Ishikawa (cell line): ENCODE results near the gene PRRX2.

Experiments used
- CEBPB ChIP-seq: IDR thresholded peaks from 2 replicates; pipeline ENCODE4 v1.6.1; 2012
- CREB1 ChIP-seq: IDR thresholded peaks from 2 replicates; pipeline ENCODE4 v1.6.1; 2012; ENCODE audit warnings: low read depth
- EGR1 ChIP-seq: IDR thresholded peaks from 2 replicates; pipeline ENCODE4 v1.6.1; 2012
- EP300 ChIP-seq: IDR thresholded peaks from 2 replicates; pipeline ENCODE4 v1.6.1; 2012; ENCODE audit warnings: borderline replicate concordance
- FOXM1 ChIP-seq: IDR thresholded peaks from 2 replicates; pipeline ENCODE4 v1.6.1; 2012; ENCODE audit warnings: low read depth, borderline replicate concordance
- MAX ChIP-seq: IDR thresholded peaks from 2 replicates; pipeline ENCODE4 v1.6.1; 2012
- NFIC ChIP-seq: IDR thresholded peaks from 2 replicates; pipeline ENCODE4 v1.6.1; 2012
- RAD21 ChIP-seq: IDR thresholded peaks from 2 replicates; pipeline ENCODE4 v1.6.1; 2012; ENCODE audit warnings: low read depth
- REST ChIP-seq: IDR thresholded peaks from 2 replicates; pipeline ENCODE4 v1.6.1; 2012; ENCODE audit warnings: low read depth, mild to moderate bottlenecking
- TAF1 ChIP-seq: IDR thresholded peaks from 2 replicates; pipeline ENCODE4 v1.6.1; 2012; ENCODE audit warnings: low read depth, mild to moderate bottlenecking
- TCF12 ChIP-seq: IDR thresholded peaks from 2 replicates; pipeline ENCODE4 v1.6.1; 2012; ENCODE audit warnings: low read depth
- TEAD4 ChIP-seq: IDR thresholded peaks from 2 replicates; pipeline ENCODE4 v1.6.1; 2012
- USF1 ChIP-seq: IDR thresholded peaks from 2 replicates; pipeline ENCODE4 v1.6.1; 2012
- YY1 ChIP-seq: IDR thresholded peaks from 2 replicates; pipeline ENCODE4 v1.6.1; 2012; ENCODE audit warnings: low read depth
- ZBTB7A ChIP-seq: IDR thresholded peaks from 2 replicates; pipeline ENCODE4 v1.6.1; 2012; ENCODE audit warnings: low read depth

The PRRX2 gene

GRCh38 chr9:129667378-129667777 is 1.9 kb downstream of the PRRX2 start:
- TF ChIP-seq REST, result no peak
- no peak for TF ChIP-seq EGR1
- no peak for TF ChIP-seq ZBTB7A
- no peak for TF ChIP-seq CREB1
- TF ChIP-seq TEAD4, result no peak
- TF ChIP-seq MAX, result no peak
- no peak for TF ChIP-seq USF1
- no peak for TF ChIP-seq RAD21
- no peak for TF ChIP-seq FOXM1
- no peak for TF ChIP-seq TCF12
- TF ChIP-seq NFIC, result no peak
- no peak for TF ChIP-seq EP300
- TF ChIP-seq YY1, result no peak
- TF ChIP-seq CEBPB, result no peak
- TF ChIP-seq TAF1, result no peak

GRCh38 chr9:129667850-129668249 is 2.4 kb downstream of the PRRX2 start:
- TF ChIP-seq REST, result no peak
- TF ChIP-seq FOXM1, result no peak
- no peak for TF ChIP-seq TAF1
- no peak for TF ChIP-seq TCF12
- no peak for TF ChIP-seq EP300
- no peak for TF ChIP-seq CEBPB
- TF ChIP-seq EGR1, result no peak
- no peak for TF ChIP-seq RAD21
- no peak for TF ChIP-seq CREB1
- no peak for TF ChIP-seq MAX
- no peak for TF ChIP-seq USF1
- TF ChIP-seq TEAD4, result no peak
- no peak for TF ChIP-seq NFIC
- no peak for TF ChIP-seq ZBTB7A
- TF ChIP-seq YY1, result no peak

GRCh38 chr9:129669141-129669718 is 3.8 kb downstream of the PRRX2 start:
- TF ChIP-seq FOXM1 (no peak), CEBPB (no peak), EGR1 (no peak), NFIC (no peak), TCF12 (no peak), RAD21 (no peak), TEAD4 (no peak), TAF1 (no peak), USF1 (no peak), YY1 (no peak), MAX (no peak), CREB1 (no peak), REST (no peak), EP300 (no peak), ZBTB7A (no peak)

GRCh38 chr9:129669946-129670345 is 4.5 kb downstream of the PRRX2 start:
- TF ChIP-seq REST, result no peak
- no peak for TF ChIP-seq CEBPB
- TF ChIP-seq TCF12, result no peak
